MM.1S (cell line): Measurements from ENCODE around the gene GABRG3.

Source experiments
- EZH2 ChIP-seq: fragments of 300-600 bp; sonication (generic); optimal IDR thresholded peaks from 2 replicates; pipeline ENCODE3; 2017; ENCODE audit warnings: low read depth, mild to moderate bottlenecking, antibody characterized with exemption, low read length, mixed read lengths
- EZH2phosphoT487 ChIP-seq: fragments of 300-600 bp; sonication (generic); IDR thresholded peaks from 2 replicates; pipeline ENCODE4 v1.6.1; 2018; ENCODE audit warnings: antibody characterized with exemption, low read length

GRCh38 chr15:27089233-27089586 is 118.2 kb downstream of the GABRG3 start:
- TF ChIP-seq EZH2phosphoT487: no peak
- no peak for TF ChIP-seq EZH2
